CD4-positive, alpha-beta T cell (primary cell): ENCODE measurements around the gene GCN1. TPM values are rescaled to one million over a fixed set of nuclear protein-coding genes. Genes with fewer than 3 reads are reported as not detected.
"Not testable (repeated sequence)": the region's sequence is repeated elsewhere in the genome, so short reads cannot be mapped to it uniquely, and the experiment has no call there.

Experiments
- ATAC-seq: fragments of 200-7000 bp; cut with Tn5 transposase; one replicate; pipeline ENCODE4 v1.10.0; 2022; ENCODE audit warnings: mild to moderate bottlenecking; ENCODE audit not compliant: poor library complexity
- CTCF ChIA-PET: fragments of 350-600 bp; sonication (Branson Sonifier 250); formaldehyde crosslinking; loops from one replicate; lab custom pipeline; 2021; ENCODE audit warnings: antibody characterized with exemption, inconsistent platforms; lab: Charles Lee
- POLR2A ChIA-PET: fragments of 350-600 bp; sonication (Branson Sonifier 250); formaldehyde crosslinking; loops from one replicate; lab custom pipeline; 2021; ENCODE audit warnings: antibody characterized with exemption, inconsistent platforms; lab: Charles Lee
- DNase-seq, 14 experiments: peaks; one replicate each; pipeline ENCODE4 v3.0.0-alpha.2; 2013 to 2020; ENCODE audit warnings: mixed read lengths in 2 of 14
- H3K27ac ChIP-seq, 2 donors: one replicate each; pipeline versions ENCODE4 v1.5.1 to v1.7.0; 2013; ENCODE audit warnings: low read length in 2 of 2, low read depth in 1 of 2, mild to moderate bottlenecking in 1 of 2
- H3K27me3 ChIP-seq, 2 experiments: 1 replicate in 1 of 2; 2 replicates in 1 of 2; pipeline versions ENCODE4 v1.6.1 to v1.7.0; 2013; ENCODE audit warnings: low read length in 2 of 2, control low read depth in 1 of 2, mild to moderate bottlenecking in 1 of 2, moderate library complexity in 1 of 2; ENCODE audit not compliant: insufficient read depth in 2 of 2, control insufficient read depth in 1 of 2
- H3K36me3 ChIP-seq: one replicate; pipeline ENCODE4 v1.6.1; 2013; ENCODE audit warnings: low read length, control low read depth; ENCODE audit not compliant: insufficient read depth
- H3K4me1 ChIP-seq: one replicate; pipeline ENCODE4 v1.6.1; 2013; ENCODE audit warnings: low read length, control low read depth; ENCODE audit not compliant: insufficient read depth
- H3K4me3 ChIP-seq: one replicate; pipeline ENCODE4 v1.5.1; 2013; ENCODE audit warnings: mild to moderate bottlenecking, low read length, moderate library complexity
- H3K9me3 ChIP-seq, 2 experiments: 1 replicate in 1 of 2; 2 replicates in 1 of 2; pipeline versions ENCODE4 v1.6.1 to v1.7.0; 2013; ENCODE audit warnings: low read length in 2 of 2, mild to moderate bottlenecking in 2 of 2, control low read depth in 1 of 2, moderate library complexity in 1 of 2; ENCODE audit not compliant: control insufficient read depth in 1 of 2, insufficient read depth in 1 of 2
- H3K27ac Mint-ChIP-seq: one replicate; pipeline ENCODE4 v1.8.0; 2020; ENCODE audit warnings: mixed read lengths
- H3K27me3 Mint-ChIP-seq: one replicate; pipeline ENCODE4 v1.8.0; 2021; ENCODE audit warnings: mixed read lengths
- H3K36me3 Mint-ChIP-seq: one replicate; pipeline ENCODE4 v1.8.0; 2021; ENCODE audit warnings: low read depth, mixed read lengths
- H3K4me1 Mint-ChIP-seq: one replicate; pipeline ENCODE4 v1.8.0; 2021; ENCODE audit warnings: low read depth, mixed read lengths
- H3K4me3 Mint-ChIP-seq: one replicate; pipeline ENCODE4 v1.8.0; 2020; ENCODE audit warnings: mild to moderate bottlenecking, mixed read lengths
- H3K9me3 Mint-ChIP-seq: one replicate; pipeline ENCODE4 v1.8.0; 2020; ENCODE audit warnings: mixed read lengths
- intact Hi-C, 2 experiments: fragments of 100-400 bp; cut with DNase I in 1 of 2; cut with micrococcal nuclease in 1 of 2; formaldehyde crosslinking; loops; one replicate each; pipeline versions ENCODE4 v1.15.1 to v1.9.0; 2023 to 2025; cut with DNase I, micrococcal nuclease
- total RNA-seq, 174 experiments: library from RNA in 2 of 174; stranded (reverse) in 2 of 174; gene quantifications; one replicate each; pipeline ENCODE4 v1.2.3 and lab custom pipeline; 2021 to 2026
- TF ChIP-seq, protein P1 (sequence below): fragments of 200-600 bp; IDR thresholded peaks from one replicate; pipeline ENCODE4 v1.8.0; 2022; ENCODE audit warnings: antibody characterized with exemption, mild to moderate bottlenecking

Gene GCN1
- total RNA-seq, 2 experiments from 2014 or later = 121 to 128 TPM

GRCh38 chr12:120214626-120215356, 20.3 kb upstream of the GCN1 start:
- no peaks in the 10 kb centered on the region for H3K9me3 ChIP-seq
- DNase-seq (peak in 1 of 14 experiments; percentile 26), ATAC-seq (no peak)
- no peaks in the 10 kb centered on the region for H3K27me3 ChIP-seq
- intact Hi-C loops = no loop called here
- ChIA-PET CTCF (no interaction called here), POLR2A (no interaction called here)
- TF ChIP-seq, protein P1, sequence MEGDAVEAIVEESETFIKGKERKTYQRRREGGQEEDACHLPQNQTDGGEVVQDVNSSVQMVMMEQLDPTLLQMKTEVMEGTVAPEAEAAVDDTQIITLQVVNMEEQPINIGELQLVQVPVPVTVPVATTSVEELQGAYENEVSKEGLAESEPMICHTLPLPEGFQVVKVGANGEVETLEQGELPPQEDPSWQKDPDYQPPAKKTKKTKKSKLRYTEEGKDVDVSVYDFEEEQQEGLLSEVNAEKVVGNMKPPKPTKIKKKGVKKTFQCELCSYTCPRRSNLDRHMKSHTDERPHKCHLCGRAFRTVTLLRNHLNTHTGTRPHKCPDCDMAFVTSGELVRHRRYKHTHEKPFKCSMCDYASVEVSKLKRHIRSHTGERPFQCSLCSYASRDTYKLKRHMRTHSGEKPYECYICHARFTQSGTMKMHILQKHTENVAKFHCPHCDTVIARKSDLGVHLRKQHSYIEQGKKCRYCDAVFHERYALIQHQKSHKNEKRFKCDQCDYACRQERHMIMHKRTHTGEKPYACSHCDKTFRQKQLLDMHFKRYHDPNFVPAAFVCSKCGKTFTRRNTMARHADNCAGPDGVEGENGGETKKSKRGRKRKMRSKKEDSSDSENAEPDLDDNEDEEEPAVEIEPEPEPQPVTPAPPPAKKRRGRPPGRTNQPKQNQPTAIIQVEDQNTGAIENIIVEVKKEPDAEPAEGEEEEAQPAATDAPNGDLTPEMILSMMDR = no peak
- no peak overlapping the region for H3K27ac ChIP-seq
- Mint-ChIP-seq H3K27ac (no peak overlapping the region), H3K36me3 (peaks cover 77% of the 10 kb centered on the region), H3K4me3 (no peak overlapping the region), H3K27me3 (no peaks in the 10 kb centered on the region), H3K4me1 (no peaks in the 10 kb centered on the region), H3K9me3 (no peaks in the 10 kb centered on the region)
- H3K4me1 ChIP-seq = no peaks in the 10 kb centered on the region
- no peak overlapping the region for H3K4me3 ChIP-seq
- peaks cover 94% of the 10 kb centered on the region for H3K36me3 ChIP-seq

DNA sequence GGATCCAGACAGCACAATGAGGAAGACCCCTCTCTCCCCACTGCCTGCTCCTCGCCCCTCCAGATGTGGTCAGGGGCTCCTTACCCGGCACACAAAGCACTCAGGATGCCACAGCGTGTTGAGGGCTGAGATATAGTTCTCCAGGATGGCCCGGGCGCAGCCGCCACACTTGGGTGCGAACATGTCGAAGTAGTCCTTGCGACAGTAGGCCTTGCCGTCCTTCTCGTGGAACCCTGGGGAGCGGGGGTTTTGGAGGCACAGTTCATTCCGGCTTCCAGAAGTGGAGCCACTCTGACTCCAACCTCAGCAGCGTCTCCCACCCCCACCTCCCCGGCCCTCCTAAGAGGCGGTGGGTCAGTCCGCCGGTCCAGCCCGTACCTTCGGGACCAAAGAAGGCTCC, 19.2 kb upstream of the GCN1 start:
- DNase-seq = no peak
- H3K4me1 ChIP-seq = no peaks in the 10 kb centered on the region
- no peaks in the 10 kb centered on the region for H3K9me3 ChIP-seq
- no peaks in the 10 kb centered on the region for H3K27me3 ChIP-seq
- Mint-ChIP-seq H3K27ac (no peak overlapping the region), H3K4me3 (no peak overlapping the region), H3K9me3 (no peaks in the 10 kb centered on the region), H3K27me3 (no peaks in the 10 kb centered on the region), H3K4me1 (no peaks in the 10 kb centered on the region), H3K36me3 (peaks cover 68% of the 10 kb centered on the region)
- POLR2A ChIA-PET = no interaction called here
- H3K27ac ChIP-seq = no peak overlapping the region
- H3K4me3 ChIP-seq = no peak overlapping the region
- no peak for ATAC-seq
- H3K36me3 ChIP-seq = peaks cover 84% of the 10 kb centered on the region
- TF ChIP-seq, protein P1 = no peak
- CTCF ChIA-PET = no interaction called here
- intact Hi-C loops = no loop called here

- H3K4me3 Mint-ChIP-seq, ATAC-seq, H3K27ac ChIP-seq, intact Hi-C loops, H3K4me3 ChIP-seq, H3K4me1 Mint-ChIP-seq, CTCF ChIA-PET, H3K27me3 Mint-ChIP-seq, H3K9me3 Mint-ChIP-seq, DNase-seq, H3K27me3 ChIP-seq, H3K27ac Mint-ChIP-seq, H3K9me3 ChIP-seq, H3K4me1 ChIP-seq: not testable (repeated sequence)
- peaks cover 79% of the 10 kb centered on the region for H3K36me3 ChIP-seq
- peaks cover 65% of the 10 kb centered on the region for H3K36me3 Mint-ChIP-seq
- POLR2A ChIA-PET = interaction anchor here (3.5 kb wide), 1 partner anchor 12 kb away, joined by 18 read pairs; the partner anchor contains the start of gene RPLP0
Observed at GRCh38 chr12:120213182-120213581, 18.7 kb upstream of the GCN1 start.

DNA sequence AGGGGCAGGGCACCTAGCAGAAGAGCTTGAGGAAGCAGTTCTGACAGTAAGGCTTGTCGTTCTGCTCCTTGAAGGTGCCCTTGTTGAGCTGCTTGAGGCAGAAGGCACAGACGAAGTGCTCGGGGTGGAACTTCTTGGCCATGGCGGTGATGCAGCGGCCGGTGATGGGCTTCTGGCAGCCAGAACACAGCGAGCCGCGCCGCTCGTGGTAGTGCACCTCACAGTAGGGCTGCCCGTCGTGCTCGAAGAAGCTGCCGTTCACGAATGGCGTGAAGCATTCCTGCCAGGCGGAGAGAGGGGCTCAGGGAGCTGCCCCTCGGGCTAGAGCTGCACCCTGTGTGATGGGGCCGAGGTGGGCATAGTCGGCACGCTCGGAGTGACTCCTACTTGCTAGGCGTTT, 17.8 kb upstream of the GCN1 start:
- ATAC-seq (no peak), DNase-seq (no peak)
- ChIA-PET POLR2A (interaction anchor here (3.5 kb wide), 1 partner anchor 11 kb away, joined by 18 read pairs; the partner anchor contains the start of gene RPLP0), CTCF (no interaction called here)
- H3K9me3 Mint-ChIP-seq = no peaks in the 10 kb centered on the region
- H3K9me3 ChIP-seq = no peaks in the 10 kb centered on the region
- no peak overlapping the region for H3K4me3 Mint-ChIP-seq
- H3K27ac Mint-ChIP-seq = no peak overlapping the region
- H3K4me1 Mint-ChIP-seq = no peaks in the 10 kb centered on the region
- H3K4me3 ChIP-seq = no peak overlapping the region
- no peaks in the 10 kb centered on the region for H3K27me3 Mint-ChIP-seq
- peaks cover 80% of the 10 kb centered on the region for H3K36me3 ChIP-seq
- no peaks in the 10 kb centered on the region for H3K4me1 ChIP-seq
- intact Hi-C loops = no loop called here
- TF ChIP-seq, protein P1 = no peak
- peaks cover 67% of the 10 kb centered on the region for H3K36me3 Mint-ChIP-seq
- no peaks in the 10 kb centered on the region for H3K27me3 ChIP-seq
- no peak overlapping the region for H3K27ac ChIP-seq
